Measurements from ENCODE around the gene EFHD1. TPM values are rescaled to one million over a fixed set of nuclear protein-coding genes. Genes with fewer than 3 reads are reported as not detected.
"Not testable (repeated sequence)": the region's sequence is repeated elsewhere in the genome, so short reads cannot be mapped to it uniquely, and the experiment has no call there.

EFHD1 gene
- total RNA-seq, 1 donor, result 3.6 TPM

DNA sequence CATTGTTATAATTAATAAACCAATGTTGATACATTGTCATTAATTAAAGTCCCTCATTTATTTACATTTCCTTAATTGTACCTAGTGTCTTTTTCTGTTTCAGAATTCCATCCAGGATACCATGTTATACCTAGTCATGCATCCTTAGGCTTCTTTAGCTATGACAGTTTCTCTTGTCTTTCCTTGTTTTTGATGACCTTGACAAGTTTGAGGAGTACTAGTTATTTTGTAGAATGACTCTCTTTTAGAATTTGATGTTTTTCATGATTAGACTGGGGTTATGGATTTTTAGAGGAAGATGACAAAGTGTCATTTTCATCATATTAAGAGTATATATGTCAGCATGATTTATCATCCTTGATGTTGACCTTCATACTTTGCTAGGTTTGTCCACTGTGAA lies 80.1 kb downstream of the EFHD1 start:
- H3K4me3 ChIP-seq (ENCODE audit: insufficient read depth, low read length), result no peak overlapping the region
- H3K79me2 ChIP-seq (ENCODE audit: insufficient read depth, low read length), result peaks cover 93% of the 10 kb centered on the region
- H3K27me3 ChIP-seq (ENCODE audit: insufficient read depth, low read length), result no peaks in the 10 kb centered on the region
- no peaks in the 10 kb centered on the region for H3K9me3 ChIP-seq (ENCODE audit: low read depth, low read length)
- H3K4me1 ChIP-seq (ENCODE audit: insufficient read depth, low read length), result no peaks in the 10 kb centered on the region
- no peak overlapping the region for H3K27ac ChIP-seq (ENCODE audit: low read depth, low read length)
- H3K36me3 ChIP-seq (ENCODE audit: insufficient read depth, low read length), result peaks cover 6% of the 10 kb centered on the region
- H3K4me2 ChIP-seq (ENCODE audit: insufficient read depth, low read length), result no peak overlapping the region
- TF ChIP-seq, protein P1, sequence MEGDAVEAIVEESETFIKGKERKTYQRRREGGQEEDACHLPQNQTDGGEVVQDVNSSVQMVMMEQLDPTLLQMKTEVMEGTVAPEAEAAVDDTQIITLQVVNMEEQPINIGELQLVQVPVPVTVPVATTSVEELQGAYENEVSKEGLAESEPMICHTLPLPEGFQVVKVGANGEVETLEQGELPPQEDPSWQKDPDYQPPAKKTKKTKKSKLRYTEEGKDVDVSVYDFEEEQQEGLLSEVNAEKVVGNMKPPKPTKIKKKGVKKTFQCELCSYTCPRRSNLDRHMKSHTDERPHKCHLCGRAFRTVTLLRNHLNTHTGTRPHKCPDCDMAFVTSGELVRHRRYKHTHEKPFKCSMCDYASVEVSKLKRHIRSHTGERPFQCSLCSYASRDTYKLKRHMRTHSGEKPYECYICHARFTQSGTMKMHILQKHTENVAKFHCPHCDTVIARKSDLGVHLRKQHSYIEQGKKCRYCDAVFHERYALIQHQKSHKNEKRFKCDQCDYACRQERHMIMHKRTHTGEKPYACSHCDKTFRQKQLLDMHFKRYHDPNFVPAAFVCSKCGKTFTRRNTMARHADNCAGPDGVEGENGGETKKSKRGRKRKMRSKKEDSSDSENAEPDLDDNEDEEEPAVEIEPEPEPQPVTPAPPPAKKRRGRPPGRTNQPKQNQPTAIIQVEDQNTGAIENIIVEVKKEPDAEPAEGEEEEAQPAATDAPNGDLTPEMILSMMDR (IDR thresholded peaks at IDR 0.05; ENCODE audit: extremely low read depth, low read depth, low read length), result no peak
- H2AFZ ChIP-seq (ENCODE audit: low read length), result no peak overlapping the region
- H4K20me1 ChIP-seq (ENCODE audit: insufficient read depth, low read length), result peaks cover 23% of the 10 kb centered on the region
- no peak for DNase-seq (ENCODE audit: insufficient read length, low spot score, missing footprints)

- Histone ChIP-seq H2AFZ (ENCODE audit: low read length) (no peak overlapping the region), H3K4me3 (ENCODE audit: insufficient read depth, low read length) (no peak overlapping the region), H3K27ac (ENCODE audit: low read depth, low read length) (peak overlapping the region; percentile 20), H3K9me3 (ENCODE audit: low read depth, low read length) (no peaks in the 10 kb centered on the region), H4K20me1 (ENCODE audit: insufficient read depth, low read length) (peaks cover 19% of the 10 kb centered on the region), H3K36me3 (ENCODE audit: insufficient read depth, low read length) (no peaks in the 10 kb centered on the region), H3K27me3 (ENCODE audit: insufficient read depth, low read length) (no peaks in the 10 kb centered on the region), H3K4me1 (ENCODE audit: insufficient read depth, low read length) (no peaks in the 10 kb centered on the region), H3K4me2 (ENCODE audit: insufficient read depth, low read length) (no peak overlapping the region), H3K79me2 (ENCODE audit: insufficient read depth, low read length) (peaks cover 94% of the 10 kb centered on the region)
- no peak for DNase-seq (ENCODE audit: insufficient read length, low spot score, missing footprints)
- TF ChIP-seq, protein P1 (IDR thresholded peaks at IDR 0.05; ENCODE audit: extremely low read depth, low read depth, low read length), result no peak
These were observed 81.6 kb downstream of the EFHD1 start for GRCh38 chr2:232714969-232715368.

GRCh38 chr2:232720056-232720455 lies 86.7 kb downstream of the EFHD1 start:
- H3K27me3 ChIP-seq (ENCODE audit: insufficient read depth, low read length); H2AFZ ChIP-seq (ENCODE audit: low read length); H3K9me3 ChIP-seq (ENCODE audit: low read depth, low read length); H3K27ac ChIP-seq (ENCODE audit: low read depth, low read length); DNase-seq (ENCODE audit: insufficient read length, low spot score, missing footprints); H3K36me3 ChIP-seq (ENCODE audit: insufficient read depth, low read length); H3K4me3 ChIP-seq (ENCODE audit: insufficient read depth, low read length); H3K4me1 ChIP-seq (ENCODE audit: insufficient read depth, low read length); H3K4me2 ChIP-seq (ENCODE audit: insufficient read depth, low read length): not testable (repeated sequence)
- peaks cover 95% of the 10 kb centered on the region for H3K79me2 ChIP-seq (ENCODE audit: insufficient read depth, low read length)
- H4K20me1 ChIP-seq (ENCODE audit: insufficient read depth, low read length), result peaks cover 23% of the 10 kb centered on the region

DNA sequence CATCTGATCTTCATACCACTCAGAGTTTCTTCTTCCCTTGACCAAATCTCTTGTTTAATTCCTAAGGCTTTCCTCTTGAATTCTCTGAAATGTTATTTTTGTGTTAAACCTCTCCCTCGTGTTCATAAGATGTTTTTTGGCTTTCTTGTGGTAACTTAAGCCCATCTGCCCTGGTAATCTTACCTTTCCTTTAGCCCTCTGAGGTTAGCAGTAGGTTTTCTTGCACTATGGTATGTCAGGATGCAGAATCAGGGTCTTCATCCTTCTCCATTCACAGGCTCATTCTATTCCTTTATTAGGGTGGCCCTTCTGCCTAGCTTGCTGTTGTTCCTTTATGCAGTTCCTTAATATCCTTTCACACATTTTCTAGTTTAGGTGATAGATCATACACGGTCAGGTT lies 87.9 kb downstream of the EFHD1 start:
- TF ChIP-seq, protein P1 (IDR thresholded peaks at IDR 0.05; ENCODE audit: extremely low read depth, low read depth, low read length), result no peak
- Histone ChIP-seq H3K4me1 (ENCODE audit: insufficient read depth, low read length) (no peaks in the 10 kb centered on the region), H3K4me3 (ENCODE audit: insufficient read depth, low read length) (no peak overlapping the region), H3K4me2 (ENCODE audit: insufficient read depth, low read length) (no peak overlapping the region), H3K27me3 (ENCODE audit: insufficient read depth, low read length) (no peaks in the 10 kb centered on the region), H4K20me1 (ENCODE audit: insufficient read depth, low read length) (peaks cover 27% of the 10 kb centered on the region), H3K79me2 (ENCODE audit: insufficient read depth, low read length) (peaks cover 94% of the 10 kb centered on the region), H3K9me3 (ENCODE audit: low read depth, low read length) (no peaks in the 10 kb centered on the region), H3K36me3 (ENCODE audit: insufficient read depth, low read length) (peaks cover 18% of the 10 kb centered on the region), H2AFZ (ENCODE audit: low read length) (no peak overlapping the region), H3K27ac (ENCODE audit: low read depth, low read length) (no peak overlapping the region)
- no peak for DNase-seq (ENCODE audit: insufficient read length, low spot score, missing footprints)

Data from osteoblast (primary cell).